KOPT-K1 (cell line): ENCODE results near the gene EN2.

Experiments
- H3K27ac ChIP-seq: fragments of 200-600 bp; sonication (generic); 2 replicates; pipeline ENCODE4 v1.5.1; 2016; ENCODE audit warnings: antibody characterized with exemption, mild to moderate bottlenecking, low read depth, low read length; ENCODE audit not compliant: poor library complexity, severe bottlenecking
- H3K36me3 ChIP-seq: fragments of 200-600 bp; sonication (generic); 2 replicates; pipeline ENCODE4 v1.5.1; 2017; ENCODE audit warnings: antibody characterized with exemption, mild to moderate bottlenecking, low read length, moderate library complexity; ENCODE audit not compliant: insufficient read depth
- H3K9me3 ChIP-seq: fragments of 200-600 bp; sonication (generic); 2 replicates; pipeline ENCODE4 v1.5.1; 2017; ENCODE audit warnings: antibody characterized with exemption, low read length, mild to moderate bottlenecking; ENCODE audit not compliant: insufficient read depth, poor library complexity, severe bottlenecking

Gene EN2

DNA sequence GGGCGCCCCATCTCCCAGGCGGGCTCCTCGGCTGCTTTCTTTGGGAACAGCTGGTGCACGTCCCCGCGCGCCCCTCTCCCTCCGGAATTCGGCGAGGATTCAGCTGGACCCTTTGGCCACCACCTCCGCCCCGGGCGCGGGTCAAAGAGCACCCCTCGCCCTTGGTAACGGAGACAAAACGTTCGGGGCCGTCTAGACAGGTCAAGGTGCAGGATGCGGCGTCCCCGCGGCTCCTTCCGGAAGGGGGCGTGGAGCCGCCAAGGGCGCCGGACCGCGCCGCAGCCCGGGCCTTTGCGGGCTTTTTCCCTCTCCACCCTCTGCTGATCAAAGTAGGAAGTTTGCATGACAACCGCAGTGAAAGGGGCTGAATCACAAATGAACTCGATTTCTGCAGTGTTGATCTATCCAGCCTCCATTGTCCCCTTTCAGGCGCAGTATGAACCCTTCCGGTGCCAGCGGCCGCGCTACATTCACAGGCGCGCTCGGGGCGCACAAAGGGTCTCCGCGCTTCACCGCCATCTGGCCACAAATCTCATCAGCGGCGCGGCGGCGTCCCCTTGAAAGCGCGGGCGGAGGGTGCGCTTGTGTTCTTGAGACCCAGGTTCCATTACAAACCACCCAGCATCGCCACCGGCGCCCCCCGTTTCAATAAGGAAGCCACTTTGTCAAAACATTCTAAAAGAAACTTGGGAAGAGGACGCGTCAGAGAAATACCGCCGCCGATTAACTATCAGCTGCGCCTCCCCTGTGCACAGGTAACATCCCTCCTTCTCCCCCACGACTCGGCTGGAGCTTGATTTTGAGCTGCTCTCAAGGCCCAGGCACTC lies 52.0 kb downstream of the EN2 start:
- Histone ChIP-seq H3K9me3 (peaks cover 23% of the 10 kb centered on the region), H3K27ac (no peak overlapping the region), H3K36me3 (no peaks in the 10 kb centered on the region)

DNA sequence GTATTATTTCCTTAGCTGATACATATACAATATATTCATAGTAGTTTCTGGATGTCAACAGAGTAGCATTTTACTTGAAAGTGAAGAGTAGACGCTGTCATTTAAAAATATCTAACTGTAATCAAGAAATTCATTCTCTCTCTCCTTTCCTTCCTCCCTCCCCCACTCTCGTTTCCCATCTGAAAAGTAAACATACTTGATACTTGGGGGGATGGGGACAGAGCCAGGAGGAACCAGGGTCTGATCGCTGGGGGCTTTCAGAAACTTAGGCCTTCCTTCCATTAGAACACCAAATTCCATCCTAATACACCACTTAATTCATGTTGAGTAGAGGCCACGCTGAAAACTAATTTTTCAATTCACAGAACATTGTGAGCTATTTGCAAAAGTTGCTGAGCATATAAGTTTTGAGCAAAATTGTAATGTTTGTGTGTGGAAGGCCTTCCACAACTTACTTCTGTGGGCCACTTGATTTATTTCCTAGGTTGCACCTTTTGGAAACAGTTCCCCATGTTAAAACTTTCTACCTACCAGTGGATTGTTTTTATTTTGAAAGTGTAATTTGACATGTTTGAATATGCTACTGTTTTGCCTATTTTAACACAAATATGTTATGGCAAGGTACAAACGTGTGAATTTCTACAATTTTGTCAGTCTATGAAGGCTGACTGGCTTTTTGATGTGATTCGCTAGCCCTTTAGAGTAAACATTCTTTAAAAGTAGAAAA lies 53.2 kb downstream of the EN2 start:
- H3K9me3 ChIP-seq = peaks cover 23% of the 10 kb centered on the region
- no peak overlapping the region for H3K27ac ChIP-seq
- no peaks in the 10 kb centered on the region for H3K36me3 ChIP-seq

DNA sequence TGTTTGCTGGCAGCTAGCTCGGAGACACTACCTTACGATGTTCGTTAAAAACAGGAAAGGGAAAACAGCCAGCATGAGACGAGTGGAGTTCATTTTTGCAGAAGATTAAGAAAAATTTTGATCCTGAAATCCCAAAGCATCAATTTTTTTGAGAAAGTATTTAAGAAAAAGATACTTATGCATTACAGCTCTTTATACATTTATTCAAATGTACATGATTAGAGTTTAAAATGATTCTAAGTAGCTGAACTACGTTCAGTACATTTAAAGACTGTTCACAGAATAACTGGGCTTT lies 53.7 kb downstream of the EN2 start:
- no peak overlapping the region for H3K27ac ChIP-seq
- H3K9me3 ChIP-seq = peaks cover 23% of the 10 kb centered on the region
- H3K36me3 ChIP-seq = no peaks in the 10 kb centered on the region

- peaks cover 23% of the 10 kb centered on the region for H3K9me3 ChIP-seq
- H3K36me3 ChIP-seq = no peaks in the 10 kb centered on the region
- H3K27ac ChIP-seq = no peak overlapping the region
Observed at GRCh38 chr7:155512246-155512887, 54.4 kb downstream of the EN2 start.

GRCh38 chr7:155513543-155514285 lies 55.8 kb downstream of the EN2 start:
- no peak overlapping the region for H3K27ac ChIP-seq
- H3K9me3 ChIP-seq = peaks cover 18% of the 10 kb centered on the region
- no peaks in the 10 kb centered on the region for H3K36me3 ChIP-seq

DNA sequence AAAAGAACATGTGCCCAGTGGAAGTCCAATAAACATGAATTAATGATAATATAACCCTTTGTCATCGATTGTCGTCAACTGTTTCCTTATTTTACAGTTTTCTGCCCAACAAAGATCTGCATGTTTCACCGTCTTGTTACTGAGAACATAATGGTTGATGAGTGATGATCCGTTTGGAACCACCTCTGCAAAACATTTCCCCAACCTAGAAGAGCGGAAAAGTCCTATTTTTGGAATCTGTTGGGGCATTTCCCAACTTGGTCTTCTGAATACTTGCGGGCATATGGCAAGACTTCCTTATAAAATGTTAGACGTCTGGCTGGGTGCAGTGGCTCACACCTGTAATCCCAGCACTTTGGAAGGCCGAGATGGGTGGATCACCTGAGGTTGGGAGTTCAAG lies 56.4 kb downstream of the EN2 start:
- H3K36me3 ChIP-seq = no peaks in the 10 kb centered on the region
- peaks cover 12% of the 10 kb centered on the region for H3K9me3 ChIP-seq
- H3K27ac ChIP-seq = no peak overlapping the region
